ENCODE data around the gene GRIA1.

Gene GRIA1

DNA sequence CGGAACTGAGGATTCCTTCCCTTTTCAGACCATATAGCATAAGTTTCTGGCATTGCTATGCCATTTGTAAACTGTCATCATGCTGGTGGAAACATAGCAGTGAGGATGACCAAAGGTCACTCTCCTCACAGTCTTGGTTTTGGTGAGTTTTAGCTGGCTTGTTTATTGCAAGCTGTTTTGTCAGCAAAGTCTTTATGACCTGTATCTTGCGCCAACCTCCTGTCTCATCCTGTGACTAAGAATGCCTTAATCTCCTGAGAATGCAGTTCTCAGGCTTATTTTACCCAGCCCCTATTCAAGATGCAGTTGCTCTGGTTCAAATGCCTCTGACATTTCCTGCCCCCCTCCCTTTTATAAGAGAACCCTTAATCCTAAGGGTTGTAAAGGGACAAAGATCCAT is 26.7 kb upstream of the GRIA1 start:
- Histone ChIP-seq H3K27me3 (ENCODE audit: insufficient read depth, low read length, poor library complexity, severe bottlenecking) (no peaks in the 10 kb centered on the region), H3K4me3 (ENCODE audit: low read length, poor library complexity, severe bottlenecking) (no peak overlapping the region), H3F3A (ENCODE audit: low read depth) (no peaks in the 10 kb centered on the region), H3K9ac (ENCODE audit: low read depth, low read length, poor library complexity, severe bottlenecking) (no peak overlapping the region), H3K9me2 (replicated peaks; ENCODE audit: low read depth, low read length) (no peaks in the 10 kb centered on the region), H3K9me3 (ENCODE audit: insufficient read depth, low read depth, low read length) (no peaks in the 10 kb centered on the region), H3K79me2 (ENCODE audit: insufficient read depth, low read length) (no peaks in the 10 kb centered on the region), H2AFZ (ENCODE audit: low read length) (no peak overlapping the region), H3K4me2 (ENCODE audit: low read depth, low read length, poor library complexity, severe bottlenecking) (no peak overlapping the region), H3K36me3 (ENCODE audit: insufficient read depth, low read length) (no peaks in the 10 kb centered on the region), H3K4me1 (ENCODE audit: insufficient read depth, low read length, poor library complexity, severe bottlenecking) (no peaks in the 10 kb centered on the region), H4K20me1 (ENCODE audit: insufficient read depth, low read length, poor library complexity, severe bottlenecking) (no peaks in the 10 kb centered on the region)
- no peak for TF ChIP-seq EZH2phosphoT487 (IDR thresholded peaks at IDR 0.05; ENCODE audit: borderline replicate concordance)
- TF ChIP-seq, protein P1, sequence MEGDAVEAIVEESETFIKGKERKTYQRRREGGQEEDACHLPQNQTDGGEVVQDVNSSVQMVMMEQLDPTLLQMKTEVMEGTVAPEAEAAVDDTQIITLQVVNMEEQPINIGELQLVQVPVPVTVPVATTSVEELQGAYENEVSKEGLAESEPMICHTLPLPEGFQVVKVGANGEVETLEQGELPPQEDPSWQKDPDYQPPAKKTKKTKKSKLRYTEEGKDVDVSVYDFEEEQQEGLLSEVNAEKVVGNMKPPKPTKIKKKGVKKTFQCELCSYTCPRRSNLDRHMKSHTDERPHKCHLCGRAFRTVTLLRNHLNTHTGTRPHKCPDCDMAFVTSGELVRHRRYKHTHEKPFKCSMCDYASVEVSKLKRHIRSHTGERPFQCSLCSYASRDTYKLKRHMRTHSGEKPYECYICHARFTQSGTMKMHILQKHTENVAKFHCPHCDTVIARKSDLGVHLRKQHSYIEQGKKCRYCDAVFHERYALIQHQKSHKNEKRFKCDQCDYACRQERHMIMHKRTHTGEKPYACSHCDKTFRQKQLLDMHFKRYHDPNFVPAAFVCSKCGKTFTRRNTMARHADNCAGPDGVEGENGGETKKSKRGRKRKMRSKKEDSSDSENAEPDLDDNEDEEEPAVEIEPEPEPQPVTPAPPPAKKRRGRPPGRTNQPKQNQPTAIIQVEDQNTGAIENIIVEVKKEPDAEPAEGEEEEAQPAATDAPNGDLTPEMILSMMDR (conservative IDR thresholded peaks at IDR 0.05; ENCODE audit: low read length): no peak

DNA sequence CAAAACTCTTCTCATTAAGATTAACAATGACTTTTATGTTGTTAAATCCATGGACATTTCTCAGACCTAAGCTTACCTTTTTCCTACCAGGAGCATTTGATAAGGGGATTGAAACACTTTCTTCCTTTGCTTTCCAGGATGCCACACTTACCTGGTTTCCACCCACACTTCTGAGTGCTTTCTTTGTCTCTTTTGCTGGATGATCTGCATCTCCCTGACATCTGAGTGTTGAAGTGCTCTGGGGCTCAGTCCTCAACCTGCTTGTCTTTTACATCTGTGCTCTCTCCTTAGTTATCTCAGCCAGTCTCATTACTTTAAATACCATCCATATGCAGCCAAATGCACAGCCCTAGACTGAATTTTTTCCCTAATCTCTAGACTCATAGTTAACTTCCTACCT is 22.9 kb upstream of the GRIA1 start:
- Histone ChIP-seq H3K4me1 (ENCODE audit: insufficient read depth, low read length, poor library complexity, severe bottlenecking) (no peaks in the 10 kb centered on the region), H3K9me2 (replicated peaks; ENCODE audit: low read depth, low read length) (no peaks in the 10 kb centered on the region), H3K4me2 (ENCODE audit: low read depth, low read length, poor library complexity, severe bottlenecking) (no peak overlapping the region), H2AFZ (ENCODE audit: low read length) (no peak overlapping the region), H3K9me3 (ENCODE audit: insufficient read depth, low read depth, low read length) (no peaks in the 10 kb centered on the region), H3F3A (ENCODE audit: low read depth) (no peaks in the 10 kb centered on the region), H3K36me3 (ENCODE audit: insufficient read depth, low read length) (no peaks in the 10 kb centered on the region), H3K27me3 (ENCODE audit: insufficient read depth, low read length, poor library complexity, severe bottlenecking) (no peaks in the 10 kb centered on the region), H3K79me2 (ENCODE audit: insufficient read depth, low read length) (no peaks in the 10 kb centered on the region), H3K9ac (ENCODE audit: low read depth, low read length, poor library complexity, severe bottlenecking) (no peak overlapping the region), H3K4me3 (ENCODE audit: low read length, poor library complexity, severe bottlenecking) (no peak overlapping the region), H4K20me1 (ENCODE audit: insufficient read depth, low read length, poor library complexity, severe bottlenecking) (no peaks in the 10 kb centered on the region)
- TF ChIP-seq, protein P1 (conservative IDR thresholded peaks at IDR 0.05; ENCODE audit: low read length): no peak
- TF ChIP-seq EZH2phosphoT487 (IDR thresholded peaks at IDR 0.05; ENCODE audit: borderline replicate concordance): no peak

DNA sequence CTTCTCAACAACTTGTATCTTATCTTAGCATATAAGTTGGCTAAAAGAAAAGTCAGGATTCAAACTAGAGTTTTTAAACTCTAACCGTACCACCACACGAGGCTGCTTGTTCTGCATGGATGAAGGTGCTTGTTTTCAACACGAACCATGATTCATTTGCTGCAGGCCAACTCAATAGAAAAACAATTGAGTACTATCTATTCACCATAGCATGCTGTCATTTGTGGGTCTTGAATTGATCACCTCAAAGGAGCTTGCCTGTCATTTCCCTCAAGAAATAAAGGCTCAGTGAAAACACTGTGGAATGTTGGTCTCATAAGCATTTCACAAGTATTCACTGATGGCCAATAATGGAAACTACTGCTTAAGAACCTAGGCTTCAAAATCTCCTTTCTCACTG is 21.0 kb upstream of the GRIA1 start:
- Histone ChIP-seq H3K4me3 (ENCODE audit: low read length, poor library complexity, severe bottlenecking) (no peak overlapping the region), H3K36me3 (ENCODE audit: insufficient read depth, low read length) (no peaks in the 10 kb centered on the region), H3K9me2 (replicated peaks; ENCODE audit: low read depth, low read length) (no peaks in the 10 kb centered on the region), H3K4me2 (ENCODE audit: low read depth, low read length, poor library complexity, severe bottlenecking) (no peak overlapping the region), H3K27me3 (ENCODE audit: insufficient read depth, low read length, poor library complexity, severe bottlenecking) (no peaks in the 10 kb centered on the region), H2AFZ (ENCODE audit: low read length) (no peak overlapping the region), H3K9ac (ENCODE audit: low read depth, low read length, poor library complexity, severe bottlenecking) (no peak overlapping the region), H3K9me3 (ENCODE audit: insufficient read depth, low read depth, low read length) (no peaks in the 10 kb centered on the region), H3K4me1 (ENCODE audit: insufficient read depth, low read length, poor library complexity, severe bottlenecking) (no peaks in the 10 kb centered on the region), H3K79me2 (ENCODE audit: insufficient read depth, low read length) (no peaks in the 10 kb centered on the region), H3F3A (ENCODE audit: low read depth) (no peaks in the 10 kb centered on the region), H4K20me1 (ENCODE audit: insufficient read depth, low read length, poor library complexity, severe bottlenecking) (no peaks in the 10 kb centered on the region)
- TF ChIP-seq EZH2phosphoT487 (IDR thresholded peaks at IDR 0.05; ENCODE audit: borderline replicate concordance): no peak
- TF ChIP-seq, protein P1 (conservative IDR thresholded peaks at IDR 0.05; ENCODE audit: low read length): no peak

Measured in Loucy (cell line).